Measurements from ENCODE around the gene NKAIN2.
"Not testable (repeated sequence)": the region's sequence is repeated elsewhere in the genome, so short reads cannot be mapped to it uniquely, and the experiment has no call there.

NKAIN2 gene

GRCh38 chr6:123972600-123973294, 169.1 kb downstream of the NKAIN2 start:
- no peak for DNase-seq

GRCh38 chr6:123980311-123980710, 176.6 kb downstream of the NKAIN2 start:
- DNase-seq, result no peak

GRCh38 chr6:123986938-123987337, 183.3 kb downstream of the NKAIN2 start:
- no peak for DNase-seq

- not testable (repeated sequence) for DNase-seq
These were observed 186.3 kb downstream of the NKAIN2 start for GRCh38 chr6:123989918-123990317.

DNA sequence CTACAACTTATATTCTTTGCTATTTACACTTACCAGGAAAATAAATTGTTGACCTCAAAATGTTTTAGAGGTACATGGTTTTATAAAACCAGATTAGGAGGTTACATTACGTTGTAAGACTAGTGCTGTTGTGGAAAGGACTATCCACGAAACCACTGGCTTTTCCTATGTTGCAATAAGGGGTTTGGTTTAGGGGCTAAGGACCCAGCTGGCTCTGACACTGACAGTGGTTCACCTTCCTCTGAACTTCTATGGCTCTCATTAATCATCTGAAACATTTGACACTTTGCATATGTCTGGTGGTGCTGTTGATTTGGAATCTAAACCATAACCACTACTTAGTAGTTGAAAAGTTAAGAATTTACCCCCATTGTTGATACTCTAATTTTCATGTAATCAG, 186.7 kb downstream of the NKAIN2 start:
- no peak for DNase-seq

DNA sequence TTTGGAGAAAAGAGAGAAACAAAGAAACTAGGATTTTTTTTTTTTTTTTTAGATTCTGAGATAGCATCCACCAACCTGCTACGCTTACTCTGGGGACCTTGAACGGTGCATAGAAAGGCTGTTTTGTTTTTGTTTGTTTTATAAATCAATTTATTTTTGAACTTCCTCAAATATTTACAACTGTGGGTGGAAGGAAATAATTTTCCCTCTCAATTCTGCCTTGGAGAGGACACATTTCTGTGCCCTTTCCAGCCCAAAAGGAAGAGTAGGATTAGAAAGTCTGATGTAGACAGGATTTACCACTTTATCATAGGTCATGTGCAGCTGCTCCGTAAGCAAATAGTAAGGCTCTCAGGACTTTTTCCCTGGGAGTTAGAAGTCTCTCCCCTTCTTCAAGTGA, 190.5 kb downstream of the NKAIN2 start:
- DNase-seq, result no peak

DNA sequence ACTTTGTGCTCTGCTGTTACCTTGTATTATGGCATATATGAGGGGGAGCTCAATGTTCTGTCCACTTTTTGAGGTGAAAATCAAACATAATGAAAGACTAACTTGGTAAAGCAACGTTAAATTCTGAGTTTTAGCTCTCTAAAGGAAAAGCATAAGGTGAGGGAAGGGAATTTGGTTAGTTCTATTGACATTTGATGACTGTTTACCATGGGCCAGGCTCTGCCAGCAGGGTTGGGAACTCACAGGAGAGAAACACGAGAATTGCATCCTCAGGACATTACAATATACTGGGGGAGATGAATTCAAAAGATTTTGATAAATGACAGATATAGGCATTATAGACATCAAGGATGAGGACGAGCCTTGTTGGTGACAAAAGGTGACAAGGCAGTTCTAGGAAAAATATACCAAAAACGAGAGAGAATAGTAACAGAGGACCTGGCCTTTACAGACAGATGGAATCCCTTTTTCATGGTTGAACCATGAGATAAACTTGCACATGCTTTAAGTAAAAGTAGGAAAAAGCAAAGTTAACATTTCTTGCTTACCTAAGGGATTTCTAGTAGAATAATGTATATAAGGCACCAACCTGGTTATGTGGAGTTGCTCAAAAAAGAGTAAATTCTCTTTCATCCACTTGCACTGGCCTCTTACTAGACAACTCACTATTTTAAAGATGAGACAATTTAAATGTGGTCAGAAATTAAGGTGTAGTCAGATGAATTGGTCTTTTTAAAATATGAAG, 191.4 kb downstream of the NKAIN2 start:
- no peak for DNase-seq

GRCh38 chr6:123997223-123997622, 193.6 kb downstream of the NKAIN2 start:
- DNase-seq, result no peak

DNA sequence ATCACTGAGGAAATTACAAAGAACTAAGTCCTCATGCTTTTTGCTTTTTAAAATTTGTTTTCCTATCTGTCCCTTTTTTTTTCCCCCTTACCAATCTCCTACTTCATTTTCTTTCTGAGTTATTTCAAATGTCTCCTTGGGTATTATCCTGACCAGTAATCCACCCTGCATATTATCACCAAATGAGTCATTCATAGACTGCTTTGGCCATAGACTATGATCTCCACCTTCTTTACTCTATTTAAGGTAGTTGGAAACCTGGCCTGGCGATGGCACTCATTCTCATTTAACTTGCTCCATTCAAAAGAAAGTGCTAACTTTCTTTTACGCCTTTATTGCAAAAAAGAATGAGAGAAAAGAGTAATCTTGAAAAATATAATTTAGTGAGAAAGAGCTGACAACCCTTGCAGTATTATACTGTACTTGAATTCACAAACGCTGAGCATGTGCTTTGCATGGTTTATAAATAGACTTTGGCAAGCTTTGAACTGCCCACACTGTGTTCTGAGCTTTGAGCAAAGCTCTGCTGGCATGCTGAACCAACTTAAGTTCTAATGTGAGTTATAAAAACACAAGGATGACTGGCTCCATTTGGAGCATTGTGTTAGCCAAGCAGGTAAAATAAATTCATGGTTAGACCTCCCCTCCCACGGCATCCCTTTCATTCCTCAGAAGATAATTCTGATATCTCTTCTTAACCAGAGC, 198.9 kb downstream of the NKAIN2 start:
- no peak for DNase-seq

DNA sequence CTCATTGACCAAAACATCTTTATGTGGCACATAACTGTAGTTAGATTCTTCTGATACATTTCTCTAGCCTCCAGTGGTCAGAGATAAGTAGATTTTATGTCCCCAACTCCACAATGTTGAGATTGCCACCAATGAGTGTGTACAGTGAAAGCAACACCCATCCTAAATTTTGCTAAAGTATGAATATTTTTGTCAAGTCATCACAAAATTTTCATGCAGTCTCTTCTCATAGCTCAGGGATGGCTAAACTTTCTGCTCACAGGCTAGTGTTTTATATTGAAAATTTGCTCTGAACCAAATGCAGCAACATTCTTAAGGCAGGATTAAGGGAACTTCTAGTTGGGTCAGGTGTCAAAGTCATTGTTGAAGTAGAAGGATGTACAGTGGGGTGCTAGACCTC, 203.6 kb downstream of the NKAIN2 start:
- DNase-seq, result no peak

DNA sequence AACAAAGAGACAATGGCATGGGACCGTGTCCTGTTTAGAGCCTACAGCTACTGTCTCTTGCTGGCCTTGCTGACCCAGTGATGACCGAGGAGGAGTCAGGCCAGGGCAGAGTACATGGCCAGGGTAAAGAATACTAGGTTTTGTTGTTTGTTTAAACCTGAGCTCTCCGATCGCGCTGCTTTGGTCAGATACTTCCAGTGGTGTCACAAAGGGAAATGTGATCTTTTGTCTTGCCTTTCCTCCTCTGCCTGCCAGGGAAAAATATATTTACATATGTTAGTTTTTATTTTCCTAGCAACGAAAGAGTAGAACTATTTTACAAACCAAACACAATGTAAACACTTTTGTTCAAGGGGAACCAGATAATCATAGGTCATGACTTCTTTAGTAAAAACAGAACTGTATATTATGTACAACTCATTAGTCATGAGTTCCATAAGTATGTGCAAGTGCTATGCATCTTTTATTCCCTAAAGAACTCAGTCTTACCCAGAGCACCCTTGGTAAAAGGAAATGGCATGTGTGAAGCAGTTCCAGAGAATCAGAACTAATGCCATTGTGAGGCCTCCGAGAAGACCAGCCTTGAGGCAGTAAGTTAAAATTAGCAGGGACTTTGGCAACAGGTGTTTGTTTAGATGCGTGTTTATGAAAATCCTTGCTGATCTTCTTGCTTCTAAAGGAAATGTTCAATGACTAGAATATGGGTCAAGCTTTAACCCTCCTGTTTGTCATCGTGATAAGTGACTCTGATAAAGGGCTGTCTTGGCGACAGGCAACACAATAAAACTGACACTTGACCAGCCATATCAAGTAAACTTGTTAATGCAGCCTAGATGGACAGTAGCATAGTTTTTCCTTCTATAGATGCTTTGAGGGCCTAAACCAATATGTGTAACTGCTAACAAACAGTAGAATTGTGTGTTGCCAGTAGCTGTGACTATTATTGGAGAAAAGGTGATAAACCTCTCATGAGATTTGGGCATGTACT, 204.6 kb downstream of the NKAIN2 start:
- no peak for DNase-seq

GRCh38 chr6:124008988-124009765, 205.5 kb downstream of the NKAIN2 start:
- DNase-seq, result no peak

GRCh38 chr6:124010574-124010973, 206.9 kb downstream of the NKAIN2 start:
- no peak for DNase-seq

DNA sequence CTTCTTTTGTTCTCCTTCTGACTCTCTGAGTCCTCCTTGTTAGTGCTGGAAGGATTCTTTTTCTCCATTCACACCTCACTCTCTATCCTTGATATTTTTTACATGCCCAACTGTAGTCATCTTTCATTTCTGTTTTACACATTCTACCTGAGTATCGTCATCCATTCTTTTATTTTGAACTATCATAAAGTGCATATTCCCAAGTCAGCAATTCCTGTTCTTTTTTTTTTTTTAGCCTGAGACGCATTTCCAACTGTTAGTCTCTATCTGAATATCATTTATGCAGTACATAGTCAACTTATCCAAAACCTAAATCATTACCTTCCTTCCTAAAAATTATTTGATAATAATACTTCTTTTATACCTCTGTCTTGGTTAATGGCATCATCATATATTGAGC, 207.5 kb downstream of the NKAIN2 start:
- DNase-seq, result no peak

DNA sequence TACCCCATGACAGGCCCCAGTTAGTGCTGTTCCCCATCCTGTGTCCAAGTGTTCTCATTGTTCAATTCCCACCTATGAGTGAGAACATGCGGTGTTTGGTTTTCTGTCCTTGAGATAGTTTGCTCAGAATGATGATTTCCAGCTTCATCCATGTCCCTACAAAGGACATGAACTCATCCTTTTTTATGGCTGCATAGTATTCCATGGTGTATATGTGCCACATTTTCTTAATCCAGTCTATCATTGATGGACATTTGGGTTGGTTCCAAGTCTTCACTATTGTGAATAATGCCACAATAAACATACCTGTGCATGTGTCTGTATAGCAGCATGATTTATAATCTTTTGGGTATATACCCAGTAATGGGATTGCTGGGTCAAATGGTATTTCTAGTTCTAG, 218.4 kb downstream of the NKAIN2 start:
- not testable (repeated sequence) for DNase-seq

DNA sequence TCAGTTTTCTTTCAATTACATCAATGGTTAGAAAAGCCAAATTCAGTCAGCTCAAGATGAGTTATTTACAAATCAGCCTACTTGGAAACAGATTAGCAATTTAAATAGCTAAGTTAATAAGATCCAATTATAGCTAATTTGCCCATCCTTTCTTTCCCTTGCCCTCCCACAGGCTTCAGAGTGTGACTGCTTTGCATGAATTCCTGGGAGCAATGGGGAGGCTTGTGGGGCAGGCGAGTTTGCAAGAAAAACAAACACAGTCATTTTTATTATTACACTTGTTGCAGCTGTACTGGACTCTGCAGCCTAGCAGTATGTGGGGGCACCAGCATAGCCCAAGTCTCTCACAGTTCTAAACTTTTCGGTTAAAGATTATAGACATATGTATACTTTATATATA, 219.0 kb downstream of the NKAIN2 start:
- DNase-seq, result no peak

- no peak for DNase-seq
These were observed 223.0 kb downstream of the NKAIN2 start for GRCh38 chr6:124026694-124027093.

DNA sequence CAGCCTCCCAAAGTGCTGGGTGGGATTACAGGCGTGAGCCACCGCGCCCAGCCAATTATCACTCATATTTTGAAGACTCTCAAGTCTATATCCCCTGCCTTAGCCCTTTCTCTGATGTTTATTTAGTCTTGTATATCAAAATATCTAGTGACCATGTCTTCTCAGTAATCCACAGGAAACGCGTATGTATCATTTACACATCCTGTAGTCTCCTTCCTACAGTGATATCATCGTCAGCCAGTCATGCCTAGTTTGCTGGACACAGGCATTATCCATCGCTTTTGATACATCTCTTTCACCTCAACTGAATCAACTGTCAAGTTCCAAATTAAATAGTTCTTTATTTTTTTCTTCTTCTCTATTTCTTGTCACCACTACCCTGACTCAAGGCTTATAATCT, 223.7 kb downstream of the NKAIN2 start:
- DNase-seq, result no peak

DNA sequence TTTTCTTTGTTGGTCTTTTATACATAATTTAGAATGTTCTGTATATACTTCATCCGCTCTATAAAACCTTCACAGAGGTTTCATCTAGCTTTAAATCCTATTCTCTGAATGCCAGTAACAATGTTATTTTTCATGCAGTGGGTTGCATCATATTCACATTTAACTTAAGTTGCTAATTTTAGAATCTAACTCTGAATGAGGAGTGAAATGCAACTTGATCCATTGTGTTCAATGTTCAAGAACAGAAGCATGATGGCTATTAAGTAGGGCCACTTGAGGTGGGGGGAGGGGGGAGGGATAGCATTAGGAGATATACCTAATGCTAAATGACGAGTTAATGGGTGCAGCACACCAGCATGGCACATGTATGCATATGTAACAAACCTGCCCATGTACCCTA, 224.5 kb downstream of the NKAIN2 start:
- DNase-seq, result no peak

DNA sequence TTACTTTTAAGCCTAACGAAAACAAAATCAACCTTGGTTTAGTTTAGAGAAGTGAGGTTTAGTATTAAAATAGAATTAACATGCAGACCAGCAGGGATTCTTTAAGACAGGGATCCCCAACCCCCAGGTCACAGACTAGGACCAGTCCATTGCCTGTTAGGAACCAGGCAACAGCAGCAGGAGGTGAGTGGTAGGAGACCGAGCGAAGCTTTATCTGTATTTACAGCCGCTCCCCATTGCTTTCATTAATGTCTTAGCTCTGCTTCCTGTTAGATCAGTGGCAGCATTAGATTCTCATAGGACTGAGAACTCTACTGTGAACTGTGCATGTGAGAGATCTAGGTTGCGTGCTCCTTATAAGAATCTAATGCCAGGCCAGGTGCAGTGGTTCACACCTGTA, 225.9 kb downstream of the NKAIN2 start:
- DNase-seq, result no peak

DNA sequence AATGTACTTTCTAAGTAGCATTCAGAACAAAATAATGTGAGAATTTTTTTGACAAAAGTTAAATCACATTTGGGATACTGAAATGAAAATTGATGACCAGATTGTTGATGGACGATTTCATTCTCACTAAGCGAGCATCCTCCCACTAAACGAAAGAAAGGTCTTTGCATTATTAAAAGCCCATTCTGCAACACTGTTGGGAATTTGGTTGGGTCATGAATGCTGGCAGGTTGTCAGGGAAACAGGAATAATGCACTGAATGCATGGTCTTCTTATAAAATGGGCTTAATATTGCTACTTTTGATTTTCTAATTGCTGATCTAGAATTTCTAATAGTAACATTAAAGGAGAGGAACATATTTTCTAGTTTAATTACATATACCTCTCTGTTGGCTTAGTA, 229.8 kb downstream of the NKAIN2 start:
- no peak for DNase-seq

DNA sequence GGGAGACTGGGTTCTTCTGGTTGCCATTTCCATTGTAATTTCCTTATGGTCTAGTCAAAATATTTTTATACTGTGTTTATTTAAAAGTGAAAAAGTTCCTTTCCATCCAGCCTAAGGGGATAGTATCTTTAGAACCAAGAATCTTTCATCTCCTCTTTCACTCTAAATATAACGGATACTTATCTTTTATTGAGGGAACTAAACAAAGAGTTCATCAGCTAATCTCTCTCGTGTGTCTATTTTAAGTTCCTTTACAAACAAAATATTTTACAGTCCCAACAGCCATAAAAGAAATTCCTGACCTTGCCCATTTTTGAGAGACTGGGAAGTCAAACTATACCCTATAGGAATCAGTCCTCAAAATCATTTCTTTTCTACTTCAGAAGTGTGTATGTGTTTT, 232.7 kb downstream of the NKAIN2 start:
- DNase-seq, result no peak
